H1 (cell line): ENCODE results near the gene FXYD7. TPM values are rescaled to one million over a fixed set of nuclear protein-coding genes. Genes with fewer than 3 reads are reported as not detected.

ENCODE experiments used
- HDAC6 ChIP-seq: IDR thresholded peaks from one replicate; pipeline ENCODE4 v1.7.1; 2012; ENCODE audit warnings: low read depth, mild to moderate bottlenecking, inconsistent platforms, low read length, moderate library complexity
- JUN ChIP-seq: IDR thresholded peaks from 2 replicates; pipeline ENCODE4 v1.6.1; 2011; ENCODE audit warnings: low read depth, mild to moderate bottlenecking, improper control_type of control experiment, low read length
- JUND ChIP-seq: IDR thresholded peaks from 2 replicates; pipeline ENCODE4 v1.6.1; 2011; ENCODE audit warnings: mild to moderate bottlenecking, improper control_type of control experiment, low read length
- POLR2A ChIP-seq, 2 experiments: IDR thresholded peaks; 1 replicate in 1 of 2; 2 replicates in 1 of 2; pipeline ENCODE4 v1.6.1; 2011; ENCODE audit warnings: low read depth in 2 of 2, low read length in 2 of 2, mild to moderate bottlenecking in 2 of 2; ENCODE audit errors: control extremely low read depth in 1 of 2
- polyA plus RNA-seq, 7 experiments: library from polyadenylated mRNA; depleted of rRNA in 3 of 7; stranded (reverse) in 5 of 7; unstranded in 2 of 7; fragments of >200 nt in 5 of 7; fragments of 200-250 nt in 2 of 7; gene quantifications; 1 replicate in 5 of 7; 2 replicates in 1 of 7; 4 replicates in 1 of 7; pipeline versions ENCODE4 v1.2.1 to v1.2.3, GENCODE V29; 2011 to 2013; ENCODE audit warnings: missing spikeins in 2 of 7, mixed read lengths in 2 of 7
- total RNA-seq: library from RNA; stranded (reverse); fragmentation: NEBNext Ultra II Directional; extraction: Animal tissue kit (Norgen Biotek cat#: 25700); gene quantifications from 2 replicates; pipeline ENCODE4 v1.2.1, GENCODE V29; 2021

Gene FXYD7
- total and polyA plus RNA-seq, 2 of the 8 experiments (the other 6 are each of a cell fraction or from before 2014, with no cell fraction given), result 12.1 to 14.3 TPM

DNA sequence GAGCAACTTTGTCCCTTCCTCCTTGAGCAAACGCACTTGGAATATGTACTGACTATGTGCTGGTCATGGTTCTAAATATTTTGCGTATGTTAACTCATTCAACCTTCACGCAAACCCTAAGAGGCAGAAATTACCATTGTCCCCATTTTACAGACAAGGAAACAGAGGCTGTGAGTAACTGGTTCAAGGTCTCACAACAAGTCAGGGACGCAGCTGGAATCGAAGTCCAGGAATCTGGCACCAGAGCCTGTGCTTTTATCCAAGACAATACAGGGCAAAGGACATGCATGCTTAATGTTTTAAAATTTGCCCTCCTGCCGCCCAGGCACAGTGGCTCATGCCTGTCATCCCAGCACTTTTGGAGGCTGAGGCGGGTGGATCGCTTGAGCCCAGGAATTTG, 16.6 kb downstream of the FXYD7 start (continued):
- no peak for TF ChIP-seq JUN
- TF ChIP-seq JUND, result no peak
- no peak for TF ChIP-seq POLR2A (IDR thresholded peaks at IDR 0.05; ENCODE audit: control extremely low read depth in 1 of 2, low read depth in 2 of 2, low read length in 2 of 2)
- TF ChIP-seq HDAC6, result no peak
